ENCODE measurements around the gene IL9.

DNA sequence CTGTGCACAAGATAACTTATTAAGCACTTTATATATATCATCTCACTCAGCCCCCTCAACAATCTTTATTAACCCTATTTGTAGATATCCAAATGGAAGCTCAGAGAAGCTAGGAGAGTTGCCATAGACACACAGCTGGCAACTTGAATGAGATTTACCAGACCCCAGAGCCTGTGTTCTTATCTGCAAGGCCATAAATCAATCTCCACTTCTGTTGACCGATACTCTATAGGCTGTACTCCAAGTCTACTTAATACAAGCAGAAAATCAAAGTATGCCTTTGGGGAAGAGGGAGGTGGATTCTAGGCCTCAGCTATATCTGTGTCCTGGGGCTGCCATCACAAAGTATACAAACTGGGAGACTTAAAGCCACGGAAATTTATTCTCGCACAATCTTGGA lies 6.0 kb upstream of the IL9 start:
- TF ChIP-seq GATA2 (IDR thresholded peaks at IDR 0.05; ENCODE audit: low read depth, low read length) (peak; percentile 11; the same call in 1 of the 2 replicates), GATA3 (IDR thresholded peaks at IDR 0.05; ENCODE audit: low read depth, low read length) (no peak)
